ENCODE measurements around the gene GPR37.

Gene GPR37

GRCh38 chr7:124718032-124718766 is 47.4 kb downstream of the GPR37 start:
- H3K4me3 ChIP-seq (ENCODE audit: low read length) = no peak overlapping the region
- TF ChIP-seq, protein P1, sequence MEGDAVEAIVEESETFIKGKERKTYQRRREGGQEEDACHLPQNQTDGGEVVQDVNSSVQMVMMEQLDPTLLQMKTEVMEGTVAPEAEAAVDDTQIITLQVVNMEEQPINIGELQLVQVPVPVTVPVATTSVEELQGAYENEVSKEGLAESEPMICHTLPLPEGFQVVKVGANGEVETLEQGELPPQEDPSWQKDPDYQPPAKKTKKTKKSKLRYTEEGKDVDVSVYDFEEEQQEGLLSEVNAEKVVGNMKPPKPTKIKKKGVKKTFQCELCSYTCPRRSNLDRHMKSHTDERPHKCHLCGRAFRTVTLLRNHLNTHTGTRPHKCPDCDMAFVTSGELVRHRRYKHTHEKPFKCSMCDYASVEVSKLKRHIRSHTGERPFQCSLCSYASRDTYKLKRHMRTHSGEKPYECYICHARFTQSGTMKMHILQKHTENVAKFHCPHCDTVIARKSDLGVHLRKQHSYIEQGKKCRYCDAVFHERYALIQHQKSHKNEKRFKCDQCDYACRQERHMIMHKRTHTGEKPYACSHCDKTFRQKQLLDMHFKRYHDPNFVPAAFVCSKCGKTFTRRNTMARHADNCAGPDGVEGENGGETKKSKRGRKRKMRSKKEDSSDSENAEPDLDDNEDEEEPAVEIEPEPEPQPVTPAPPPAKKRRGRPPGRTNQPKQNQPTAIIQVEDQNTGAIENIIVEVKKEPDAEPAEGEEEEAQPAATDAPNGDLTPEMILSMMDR (conservative IDR thresholded peaks at IDR 0.05; ENCODE audit: low read length) = no peak

GRCh38 chr7:124716894-124717293 is 48.7 kb downstream of the GPR37 start:
- H3K4me3 ChIP-seq (ENCODE audit: low read length) = no peak overlapping the region
- no peak for DNase-seq (ENCODE audit: low read depth)
- TF ChIP-seq, protein P1 (conservative IDR thresholded peaks at IDR 0.05; ENCODE audit: low read length) = no peak

More at GRCh38 chr7:124718032-124718766, 47.4 kb downstream of the GPR37 start:
- DNase-seq (ENCODE audit: low read depth) = no peak

DNA sequence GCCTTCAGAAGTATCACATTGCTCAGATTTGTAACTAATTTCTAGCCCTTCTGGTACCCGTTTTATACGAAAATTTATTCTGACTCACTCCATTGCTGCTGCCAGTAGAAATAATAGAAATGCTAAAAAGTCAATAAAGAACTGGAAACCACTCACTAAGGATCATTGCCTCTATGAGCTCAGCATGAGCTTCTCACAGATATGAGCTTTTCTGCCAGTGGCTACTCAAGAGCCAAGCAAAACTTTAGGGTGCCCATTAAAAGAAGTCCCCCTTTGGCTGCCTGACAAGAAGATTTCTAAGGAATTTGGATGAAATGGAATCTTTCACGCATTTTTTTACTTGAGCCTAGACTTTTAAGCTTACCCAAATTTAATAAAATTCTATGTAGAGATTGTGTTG is 52.5 kb downstream of the GPR37 start:
- H3K4me3 ChIP-seq (ENCODE audit: low read length) = no peak overlapping the region
- DNase-seq (ENCODE audit: low read depth) = no peak
- TF ChIP-seq, protein P1 (conservative IDR thresholded peaks at IDR 0.05; ENCODE audit: low read length) = no peak

GRCh38 chr7:124712017-124712416 is 53.6 kb downstream of the GPR37 start:
- no peak overlapping the region for H3K4me3 ChIP-seq (ENCODE audit: low read length)
- DNase-seq (ENCODE audit: low read depth) = peak; percentile 6
- TF ChIP-seq, protein P1 (conservative IDR thresholded peaks at IDR 0.05; ENCODE audit: low read length) = no peak

DNA sequence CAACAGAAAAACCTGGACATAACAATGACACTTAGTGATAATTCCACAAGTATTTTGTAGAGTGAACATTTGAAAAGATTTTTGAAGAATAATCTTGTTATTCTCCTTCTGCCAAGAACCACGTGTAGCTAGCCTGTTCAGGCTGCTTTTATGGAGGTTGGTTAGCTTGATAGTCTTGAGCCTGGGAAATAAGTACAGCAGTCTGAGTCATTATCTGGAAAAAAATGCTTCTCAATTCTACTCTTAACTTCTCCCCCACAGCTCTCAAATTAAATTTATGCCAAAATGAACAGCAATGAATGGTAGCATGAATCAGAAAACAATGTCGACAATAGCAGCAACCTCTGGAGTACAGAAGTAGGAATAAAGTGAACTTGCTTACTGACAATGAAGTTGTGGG is 63.2 kb downstream of the GPR37 start:
- H3K4me3 ChIP-seq (ENCODE audit: low read length) = no peak overlapping the region
- TF ChIP-seq, protein P1 (conservative IDR thresholded peaks at IDR 0.05; ENCODE audit: low read length) = no peak
- no peak for DNase-seq (ENCODE audit: low read depth)

DNA sequence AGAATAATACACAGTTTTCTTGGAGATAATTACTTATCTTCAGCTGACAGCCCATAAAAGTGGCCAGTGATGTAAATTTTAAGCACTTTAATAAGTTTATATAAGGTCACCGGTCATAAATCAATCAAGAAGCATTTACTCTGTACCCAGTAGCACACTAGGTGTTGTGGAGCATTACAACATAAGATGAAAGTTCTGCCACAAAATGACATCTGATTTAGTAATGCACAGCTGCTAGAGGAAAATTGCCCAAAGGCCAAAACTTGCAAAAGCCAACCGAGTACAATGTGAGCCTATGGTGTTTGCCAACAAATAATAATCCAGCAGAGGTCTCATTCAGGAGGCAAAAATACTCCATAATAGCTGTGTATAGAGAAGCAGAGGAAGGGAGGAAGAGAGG is 63.6 kb downstream of the GPR37 start:
- H3K4me3 ChIP-seq (ENCODE audit: low read length) = no peak overlapping the region
- TF ChIP-seq, protein P1 (conservative IDR thresholded peaks at IDR 0.05; ENCODE audit: low read length) = no peak

DNA sequence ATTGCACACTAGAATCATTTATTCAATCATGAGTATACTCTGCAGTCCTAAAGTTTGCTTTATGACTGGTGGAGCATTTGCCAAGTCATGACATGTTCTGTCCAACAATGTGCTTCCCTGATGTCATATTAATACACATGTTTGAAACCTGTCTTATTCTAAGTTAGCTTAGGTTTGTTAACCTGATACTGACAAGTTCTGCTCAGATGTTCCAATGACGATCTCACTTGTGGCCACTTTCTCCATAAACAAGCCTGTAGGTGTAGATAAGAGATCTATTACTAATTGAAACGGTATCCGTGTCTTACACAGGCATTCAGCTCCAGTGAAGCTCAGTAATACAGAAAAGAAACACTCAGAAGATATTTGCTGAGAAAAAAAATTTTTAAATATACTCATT is 64.9 kb downstream of the GPR37 start:
- TF ChIP-seq, protein P1 (conservative IDR thresholded peaks at IDR 0.05; ENCODE audit: low read length) = no peak
- no peak for DNase-seq (ENCODE audit: low read depth)
- H3K4me3 ChIP-seq (ENCODE audit: low read length) = no peak overlapping the region

More for the DNA sequence above, 63.6 kb downstream of the GPR37 start:
- peak; percentile 7 for DNase-seq (ENCODE audit: low read depth)
